ENCODE results near the gene GATA2.

The GATA2 gene

GRCh38 chr3:128462931-128463330 is 30.1 kb downstream of the GATA2 start:
- Histone ChIP-seq H3K36me3 (ENCODE audit: control insufficient read depth in 2 of 2, insufficient read depth in 2 of 2, low read length in 2 of 2) (no peaks in the 10 kb centered on the region), H3K27me3 (ENCODE audit: control insufficient read depth in 1 of 2, insufficient read depth in 2 of 2, low read length in 2 of 2) (peaks cover 9 to 13% of the 10 kb centered on the region in 2 donors), H3K4me3 (ENCODE audit: low read length in 2 of 2) (no peak overlapping the region), H3K27ac (ENCODE audit: low read length) (no peak overlapping the region), H3K9me3 (ENCODE audit: control insufficient read depth in 2 of 2, low read length in 2 of 2) (no peaks in the 10 kb centered on the region), H3K9ac (ENCODE audit: low read length in 2 of 2) (no peak overlapping the region), H3K4me1 (ENCODE audit: control insufficient read depth, insufficient read depth, low read length) (no peaks in the 10 kb centered on the region)

- no peak overlapping the region for H3K9ac ChIP-seq (ENCODE audit: low read length in 2 of 2)
- peaks cover 9 to 12% of the 10 kb centered on the region in 2 donors for H3K27me3 ChIP-seq (ENCODE audit: control insufficient read depth in 1 of 2, insufficient read depth in 2 of 2, low read length in 2 of 2)
- no peaks in the 10 kb centered on the region for H3K9me3 ChIP-seq (ENCODE audit: control insufficient read depth in 2 of 2, low read length in 2 of 2)
Measured at GRCh38 chr3:128462341-128462910, 30.6 kb downstream of the GATA2 start.

GRCh38 chr3:128461731-128462130 is 31.3 kb downstream of the GATA2 start:
- H3K36me3 ChIP-seq (ENCODE audit: control insufficient read depth in 2 of 2, insufficient read depth in 2 of 2, low read length in 2 of 2): no peaks in the 10 kb centered on the region
- H3K4me1 ChIP-seq (ENCODE audit: control insufficient read depth, insufficient read depth, low read length): no peaks in the 10 kb centered on the region
- H3K27ac ChIP-seq (ENCODE audit: low read length): no peak overlapping the region

More at GRCh38 chr3:128462341-128462910, 30.6 kb downstream of the GATA2 start:
- Histone ChIP-seq H3K4me3 (ENCODE audit: low read length in 2 of 2) (no peak overlapping the region), H3K4me1 (ENCODE audit: control insufficient read depth, insufficient read depth, low read length) (no peaks in the 10 kb centered on the region), H3K36me3 (ENCODE audit: control insufficient read depth in 2 of 2, insufficient read depth in 2 of 2, low read length in 2 of 2) (no peaks in the 10 kb centered on the region), H3K27ac (ENCODE audit: low read length) (no peak overlapping the region)

GRCh38 chr3:128459461-128459820 is 33.6 kb downstream of the GATA2 start:
- no peak overlapping the region for H3K27ac ChIP-seq (ENCODE audit: low read length)
- no peaks in the 10 kb centered on the region for H3K36me3 ChIP-seq (ENCODE audit: control insufficient read depth in 2 of 2, insufficient read depth in 2 of 2, low read length in 2 of 2)
- no peak overlapping the region for H3K4me3 ChIP-seq (ENCODE audit: low read length in 2 of 2)
- H3K27me3 ChIP-seq (ENCODE audit: control insufficient read depth in 1 of 2, insufficient read depth in 2 of 2, low read length in 2 of 2): peaks cover 16 to 18% of the 10 kb centered on the region in 2 donors
- H3K9me3 ChIP-seq (ENCODE audit: control insufficient read depth in 2 of 2, low read length in 2 of 2): no peaks in the 10 kb centered on the region
- H3K9ac ChIP-seq (ENCODE audit: low read length in 2 of 2): no peak overlapping the region
- H3K4me1 ChIP-seq (ENCODE audit: control insufficient read depth, insufficient read depth, low read length): no peaks in the 10 kb centered on the region

More at GRCh38 chr3:128461731-128462130, 31.3 kb downstream of the GATA2 start:
- Histone ChIP-seq H3K9me3 (ENCODE audit: control insufficient read depth in 2 of 2, low read length in 2 of 2) (no peaks in the 10 kb centered on the region), H3K9ac (ENCODE audit: low read length in 2 of 2) (no peak overlapping the region), H3K27me3 (ENCODE audit: control insufficient read depth in 1 of 2, insufficient read depth in 2 of 2, low read length in 2 of 2) (peaks cover 8 to 9% of the 10 kb centered on the region in 2 donors), H3K4me3 (ENCODE audit: low read length in 2 of 2) (no peak overlapping the region)

GRCh38 chr3:128458746-128459460 is 34.1 kb downstream of the GATA2 start:
- Histone ChIP-seq H3K9me3 (ENCODE audit: control insufficient read depth in 2 of 2, low read length in 2 of 2) (no peaks in the 10 kb centered on the region), H3K27me3 (ENCODE audit: control insufficient read depth in 1 of 2, insufficient read depth in 2 of 2, low read length in 2 of 2) (peaks cover 16 to 18% of the 10 kb centered on the region in 2 donors), H3K27ac (ENCODE audit: low read length) (no peak overlapping the region), H3K9ac (ENCODE audit: low read length in 2 of 2) (no peak overlapping the region), H3K4me1 (ENCODE audit: control insufficient read depth, insufficient read depth, low read length) (no peaks in the 10 kb centered on the region), H3K4me3 (ENCODE audit: low read length in 2 of 2) (no peak overlapping the region), H3K36me3 (ENCODE audit: control insufficient read depth in 2 of 2, insufficient read depth in 2 of 2, low read length in 2 of 2) (no peaks in the 10 kb centered on the region)

GRCh38 chr3:128457937-128458336 is 35.1 kb downstream of the GATA2 start:
- peaks cover 17 to 20% of the 10 kb centered on the region in 2 donors for H3K27me3 ChIP-seq (ENCODE audit: control insufficient read depth in 1 of 2, insufficient read depth in 2 of 2, low read length in 2 of 2)
- no peak overlapping the region for H3K4me3 ChIP-seq (ENCODE audit: low read length in 2 of 2)
- H3K9ac ChIP-seq (ENCODE audit: low read length in 2 of 2): no peak overlapping the region
- no peaks in the 10 kb centered on the region for H3K36me3 ChIP-seq (ENCODE audit: control insufficient read depth in 2 of 2, insufficient read depth in 2 of 2, low read length in 2 of 2)
- no peak overlapping the region for H3K27ac ChIP-seq (ENCODE audit: low read length)
- H3K4me1 ChIP-seq (ENCODE audit: control insufficient read depth, insufficient read depth, low read length): no peaks in the 10 kb centered on the region
- H3K9me3 ChIP-seq (ENCODE audit: control insufficient read depth in 2 of 2, low read length in 2 of 2): no peaks in the 10 kb centered on the region

- H3K36me3 ChIP-seq (ENCODE audit: control insufficient read depth in 2 of 2, insufficient read depth in 2 of 2, low read length in 2 of 2): no peaks in the 10 kb centered on the region
- peaks cover 17 to 23% of the 10 kb centered on the region in 2 donors for H3K27me3 ChIP-seq (ENCODE audit: control insufficient read depth in 1 of 2, insufficient read depth in 2 of 2, low read length in 2 of 2)
- H3K4me3 ChIP-seq (ENCODE audit: low read length in 2 of 2): no peak overlapping the region
- H3K9ac ChIP-seq (ENCODE audit: low read length in 2 of 2): no peak overlapping the region
- H3K27ac ChIP-seq (ENCODE audit: low read length): no peak overlapping the region
- H3K4me1 ChIP-seq (ENCODE audit: control insufficient read depth, insufficient read depth, low read length): no peaks in the 10 kb centered on the region
- no peaks in the 10 kb centered on the region for H3K9me3 ChIP-seq (ENCODE audit: control insufficient read depth in 2 of 2, low read length in 2 of 2)
Measured at GRCh38 chr3:128456776-128457715, 36.0 kb downstream of the GATA2 start.

- H3K9ac ChIP-seq (ENCODE audit: low read length in 2 of 2): no peak overlapping the region
- no peak overlapping the region for H3K27ac ChIP-seq (ENCODE audit: low read length)
- H3K9me3 ChIP-seq (ENCODE audit: control insufficient read depth in 2 of 2, low read length in 2 of 2): no peaks in the 10 kb centered on the region
- H3K4me1 ChIP-seq (ENCODE audit: control insufficient read depth, insufficient read depth, low read length): no peaks in the 10 kb centered on the region
- peaks cover 20 to 25% of the 10 kb centered on the region in 2 donors for H3K27me3 ChIP-seq (ENCODE audit: control insufficient read depth in 1 of 2, insufficient read depth in 2 of 2, low read length in 2 of 2)
- no peaks in the 10 kb centered on the region for H3K36me3 ChIP-seq (ENCODE audit: control insufficient read depth in 2 of 2, insufficient read depth in 2 of 2, low read length in 2 of 2)
- no peak overlapping the region for H3K4me3 ChIP-seq (ENCODE audit: low read length in 2 of 2)
Measured at GRCh38 chr3:128455786-128456748, 36.9 kb downstream of the GATA2 start.

- peaks cover 22 to 25% of the 10 kb centered on the region in 2 donors for H3K27me3 ChIP-seq (ENCODE audit: control insufficient read depth in 1 of 2, insufficient read depth in 2 of 2, low read length in 2 of 2)
- no peaks in the 10 kb centered on the region for H3K4me1 ChIP-seq (ENCODE audit: control insufficient read depth, insufficient read depth, low read length)
- H3K4me3 ChIP-seq (ENCODE audit: low read length in 2 of 2): no peak overlapping the region
- no peaks in the 10 kb centered on the region for H3K36me3 ChIP-seq (ENCODE audit: control insufficient read depth in 2 of 2, insufficient read depth in 2 of 2, low read length in 2 of 2)
- no peak overlapping the region for H3K9ac ChIP-seq (ENCODE audit: low read length in 2 of 2)
- no peaks in the 10 kb centered on the region for H3K9me3 ChIP-seq (ENCODE audit: control insufficient read depth in 2 of 2, low read length in 2 of 2)
- H3K27ac ChIP-seq (ENCODE audit: low read length): no peak overlapping the region
Measured at GRCh38 chr3:128455116-128455515, 37.9 kb downstream of the GATA2 start.

- Histone ChIP-seq H3K9me3 (ENCODE audit: control insufficient read depth in 2 of 2, low read length in 2 of 2) (no peaks in the 10 kb centered on the region), H3K9ac (ENCODE audit: low read length in 2 of 2) (no peak overlapping the region), H3K4me1 (ENCODE audit: control insufficient read depth, insufficient read depth, low read length) (no peaks in the 10 kb centered on the region), H3K27me3 (ENCODE audit: control insufficient read depth in 1 of 2, insufficient read depth in 2 of 2, low read length in 2 of 2) (peaks cover 22 to 25% of the 10 kb centered on the region in 2 donors), H3K27ac (ENCODE audit: low read length) (no peak overlapping the region), H3K36me3 (ENCODE audit: control insufficient read depth in 2 of 2, insufficient read depth in 2 of 2, low read length in 2 of 2) (no peaks in the 10 kb centered on the region), H3K4me3 (ENCODE audit: low read length in 2 of 2) (no peak overlapping the region)
Measured at GRCh38 chr3:128454310-128454618, 38.7 kb downstream of the GATA2 start.

Measured in stomach smooth muscle (tissue), 2 donors.